Stimulated activated CD4-positive, alpha-beta T cell treated with anti-CD3 and anti-CD28 coated beads, Interleukin-1b, Interleukin-23, amount 100 ng/mL, for 1 hour (primary cell): ENCODE measurements around the gene KRTAP10-3.
"Not testable (repeated sequence)": the region's sequence is repeated elsewhere in the genome, so short reads cannot be mapped to it uniquely, and the experiment has no call there.

Source experiments
- DNase-seq, 2 donors: peaks; one replicate each; pipeline ENCODE4 v3.0.0-alpha.2; 2020; ENCODE audit warnings: low read depth in 2 of 2

The KRTAP10-3 gene

GRCh38 chr21:44590311-44590721 is 31.7 kb upstream of the KRTAP10-3 start:
- no peak for DNase-seq

- no peak for DNase-seq
Measured at GRCh38 chr21:44589586-44590305, 31.2 kb upstream of the KRTAP10-3 start.

- no peak for DNase-seq
Measured at GRCh38 chr21:44589094-44589493, 30.5 kb upstream of the KRTAP10-3 start.

- DNase-seq, result no peak
Measured at GRCh38 chr21:44585892-44586291, 27.3 kb upstream of the KRTAP10-3 start.

- DNase-seq, result no peak
Measured at GRCh38 chr21:44583800-44584147, 25.2 kb upstream of the KRTAP10-3 start.

GRCh38 chr21:44583089-44583799 is 24.6 kb upstream of the KRTAP10-3 start:
- DNase-seq, result no peak

GRCh38 chr21:44582055-44582454 is 23.5 kb upstream of the KRTAP10-3 start:
- DNase-seq, result no peak

- no peak for DNase-seq
Measured at GRCh38 chr21:44581158-44581557, 22.6 kb upstream of the KRTAP10-3 start.

GRCh38 chr21:44580231-44580821 is 21.7 kb upstream of the KRTAP10-3 start, which contains the start of gene KRTAP10-5:
TSS of gene KRTAP10-5 (minus strand) at chr21:44580604. CDS start at chr21:44580578, 26 bp downstream.
- not testable (repeated sequence) for DNase-seq

GRCh38 chr21:44579833-44580144 is 21.2 kb upstream of the KRTAP10-3 start:
- DNase-seq, result no peak

- DNase-seq, result no peak
Measured at GRCh38 chr21:44579056-44579832, 20.6 kb upstream of the KRTAP10-3 start.

GRCh38 chr21:44578371-44579055 is 19.9 kb upstream of the KRTAP10-3 start:
- no peak for DNase-seq

- DNase-seq, result no peak
Measured at GRCh38 chr21:44576025-44576420, 17.4 kb upstream of the KRTAP10-3 start.

GRCh38 chr21:44575307-44576024 is 16.9 kb upstream of the KRTAP10-3 start:
- DNase-seq, result no peak

- DNase-seq, result no peak
Measured at GRCh38 chr21:44574457-44575306, 16.1 kb upstream of the KRTAP10-3 start.

GRCh38 chr21:44573630-44574456 is 15.2 kb upstream of the KRTAP10-3 start, which contains the start of gene KRTAP10-4:
TSS of gene KRTAP10-4 (plus strand) at chr21:44573729. CDS start at chr21:44573759, 30 bp downstream.
- not testable (repeated sequence) for DNase-seq

- no peak for DNase-seq
Measured at GRCh38 chr21:44572959-44573583, 14.5 kb upstream of the KRTAP10-3 start.
